ENCODE measurements around the gene LAMA4. TPM values are rescaled to one million over a fixed set of nuclear protein-coding genes. Genes with fewer than 3 reads are reported as not detected.
A peak's percentile ranks its signal among the peaks of the same experiment; 100 is the strongest.

LAMA4 gene
- total RNA-seq: 100 to 1,000 TPM; 107 to 329 (median 271) TPM

- peak within 1 kb of the TSS; percentile 93 to 98 for H3K27ac ChIP-seq
- peak; percentile 67 to 68 for DNase-seq
- intact Hi-C loops (cut with DNase I; ENCODE audit: low total_unique reads): no loop called here
- H3K4me1 ChIP-seq: no peaks in the 10 kb centered on the region
- no peaks in the 10 kb centered on the region for H3K9me3 ChIP-seq
- TF ChIP-seq CTCF (IDR thresholded peaks at IDR 0.05) (no peak), POLR2A (IDR thresholded peaks at IDR 0.05) (peak; percentile 42 to 66)
- no peaks in the 10 kb centered on the region for H3K36me3 ChIP-seq
- H3K4me3 ChIP-seq: peak within 1 kb of the TSS; percentile 76 to 84
- no peaks in the 10 kb centered on the region for H3K27me3 ChIP-seq
Measured at GRCh38 chr6:112253841-112254816, at the start of gene LAMA4. Gene LAMA4 (minus strand): TSS chr6:112254567. CDS start chr6:112254150, 417 bp downstream.

GRCh38 chr6:112302142-112302705, 47.9 kb upstream of the LAMA4 start:
- Histone ChIP-seq H3K27me3 (no peaks in the 10 kb centered on the region), H3K36me3 (no peaks in the 10 kb centered on the region), H3K9me3 (no peaks in the 10 kb centered on the region), H3K27ac (no peak overlapping the region), H3K4me1 (no peaks in the 10 kb centered on the region), H3K4me3 (no peak overlapping the region)
- TF ChIP-seq CTCF (IDR thresholded peaks at IDR 0.05) (no peak), POLR2A (IDR thresholded peaks at IDR 0.05) (no peak)
- DNase-seq: no peak
- intact Hi-C loops (cut with DNase I; ENCODE audit: low total_unique reads): no loop called here

GRCh38 chr6:112300896-112301295, 46.5 kb upstream of the LAMA4 start:
- no peak overlapping the region for H3K27ac ChIP-seq
- TF ChIP-seq POLR2A (IDR thresholded peaks at IDR 0.05) (no peak), CTCF (IDR thresholded peaks at IDR 0.05) (no peak)
- no peak overlapping the region for H3K4me3 ChIP-seq
- intact Hi-C loops (cut with DNase I; ENCODE audit: low total_unique reads): no loop called here
- H3K4me1 ChIP-seq: no peaks in the 10 kb centered on the region
- no peaks in the 10 kb centered on the region for H3K27me3 ChIP-seq
- H3K36me3 ChIP-seq: no peaks in the 10 kb centered on the region
- H3K9me3 ChIP-seq: no peaks in the 10 kb centered on the region
- no peak for DNase-seq

DNA sequence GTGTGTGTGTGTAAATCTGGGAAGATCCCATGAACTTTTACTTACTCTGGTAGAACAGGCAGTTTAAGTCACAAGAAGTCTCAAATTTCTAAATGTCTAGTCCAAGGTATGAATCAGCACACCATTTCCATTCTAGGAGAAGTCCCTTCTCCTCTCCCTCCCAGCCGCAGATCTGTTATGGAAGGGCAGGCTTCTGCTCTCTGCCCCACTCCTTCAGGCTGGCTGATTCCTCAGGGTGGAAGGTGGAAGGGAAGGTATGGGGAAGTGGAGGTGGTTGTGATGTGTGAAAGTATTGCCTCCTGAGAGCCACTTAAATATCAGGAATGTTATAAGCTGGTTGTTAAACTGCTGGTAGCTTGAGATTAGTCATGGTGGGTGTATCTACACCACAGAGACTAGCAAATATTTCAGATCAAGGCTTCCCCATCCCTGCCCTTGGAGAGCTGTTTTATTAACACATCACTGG, 44.5 kb upstream of the LAMA4 start:
- intact Hi-C loops (cut with DNase I; ENCODE audit: low total_unique reads): no loop called here
- Histone ChIP-seq H3K4me3 (no peak overlapping the region), H3K36me3 (no peaks in the 10 kb centered on the region), H3K27ac (peak overlapping the region; percentile 69 to 72), H3K27me3 (no peaks in the 10 kb centered on the region), H3K4me1 (no peaks in the 10 kb centered on the region), H3K9me3 (no peaks in the 10 kb centered on the region)
- no peak for DNase-seq
- no peak for TF ChIP-seq POLR2A (IDR thresholded peaks at IDR 0.05)
- no peak for TF ChIP-seq CTCF (IDR thresholded peaks at IDR 0.05)

Measured in uterus (tissue), 4 donors.